ENCODE data around the gene WARS2. TPM values are rescaled to one million over a fixed set of nuclear protein-coding genes. Genes with fewer than 3 reads are reported as not detected.

The WARS2 gene
- total RNA-seq, 1 donor: 23.9 TPM

- Histone ChIP-seq H3K4me2 (ENCODE audit: insufficient read depth, low read length) (peak overlapping the region; percentile 31), H3K4me1 (ENCODE audit: insufficient read depth, low read length) (peaks cover 30% of the 10 kb centered on the region), H3K36me3 (ENCODE audit: insufficient read depth, low read length) (no peaks in the 10 kb centered on the region), H3K27me3 (ENCODE audit: insufficient read depth, low read length) (no peaks in the 10 kb centered on the region), H2AFZ (ENCODE audit: low read length) (no peak overlapping the region), H3K9me3 (ENCODE audit: low read depth, low read length) (no peaks in the 10 kb centered on the region), H3K79me2 (ENCODE audit: insufficient read depth, low read length) (no peaks in the 10 kb centered on the region), H4K20me1 (ENCODE audit: insufficient read depth, low read length) (no peaks in the 10 kb centered on the region), H3K4me3 (ENCODE audit: insufficient read depth, low read length) (no peak overlapping the region), H3K27ac (ENCODE audit: low read depth, low read length) (no peak overlapping the region)
- DNase-seq (ENCODE audit: insufficient read length, low spot score, missing footprints): no peak
- no peak for TF ChIP-seq CTCF (IDR thresholded peaks at IDR 0.05; ENCODE audit: extremely low read depth, low read depth, low read length)
These were observed 55.7 kb downstream of the WARS2 start for GRCh38 chr1:119084798-119085197.

DNA sequence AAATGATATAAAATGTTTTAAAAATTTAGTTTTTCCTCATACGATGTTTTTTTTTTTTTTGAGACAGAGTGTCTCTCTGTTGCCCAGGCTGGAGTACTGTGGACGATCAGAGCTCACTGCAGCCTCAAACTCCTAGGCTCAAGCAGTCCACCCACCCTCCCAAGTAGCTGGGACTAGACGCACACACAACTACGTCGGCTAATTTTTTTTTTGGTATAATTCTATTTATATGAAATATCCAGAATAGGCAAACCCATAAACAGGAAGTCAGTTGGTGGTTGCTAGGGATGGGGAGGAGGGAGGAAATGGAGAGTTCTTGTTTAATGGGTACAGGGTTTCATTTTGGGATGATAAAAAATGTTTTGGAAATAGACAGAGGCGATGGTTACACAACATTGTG, 56.5 kb downstream of the WARS2 start:
- no peaks in the 10 kb centered on the region for H3K79me2 ChIP-seq (ENCODE audit: insufficient read depth, low read length)
- no peak overlapping the region for H2AFZ ChIP-seq (ENCODE audit: low read length)
- H3K27ac ChIP-seq (ENCODE audit: low read depth, low read length): no peak overlapping the region
- no peaks in the 10 kb centered on the region for H3K36me3 ChIP-seq (ENCODE audit: insufficient read depth, low read length)
- H3K4me1 ChIP-seq (ENCODE audit: insufficient read depth, low read length): peaks cover 31% of the 10 kb centered on the region
- no peaks in the 10 kb centered on the region for H3K27me3 ChIP-seq (ENCODE audit: insufficient read depth, low read length)
- no peak overlapping the region for H3K4me3 ChIP-seq (ENCODE audit: insufficient read depth, low read length)
- H3K9me3 ChIP-seq (ENCODE audit: low read depth, low read length): no peaks in the 10 kb centered on the region
- no peaks in the 10 kb centered on the region for H4K20me1 ChIP-seq (ENCODE audit: insufficient read depth, low read length)
- H3K4me2 ChIP-seq (ENCODE audit: insufficient read depth, low read length): peak overlapping the region; percentile 31
- TF ChIP-seq CTCF (IDR thresholded peaks at IDR 0.05; ENCODE audit: extremely low read depth, low read depth, low read length): no peak
- no peak for DNase-seq (ENCODE audit: insufficient read length, low spot score, missing footprints)

- no peaks in the 10 kb centered on the region for H4K20me1 ChIP-seq (ENCODE audit: insufficient read depth, low read length)
- H3K27me3 ChIP-seq (ENCODE audit: insufficient read depth, low read length): no peaks in the 10 kb centered on the region
- no peaks in the 10 kb centered on the region for H3K36me3 ChIP-seq (ENCODE audit: insufficient read depth, low read length)
- H2AFZ ChIP-seq (ENCODE audit: low read length): no peak overlapping the region
- peaks cover 29% of the 10 kb centered on the region for H3K4me1 ChIP-seq (ENCODE audit: insufficient read depth, low read length)
- H3K27ac ChIP-seq (ENCODE audit: low read depth, low read length): no peak overlapping the region
- no peak for DNase-seq (ENCODE audit: insufficient read length, low spot score, missing footprints)
- H3K79me2 ChIP-seq (ENCODE audit: insufficient read depth, low read length): no peaks in the 10 kb centered on the region
- TF ChIP-seq CTCF (IDR thresholded peaks at IDR 0.05; ENCODE audit: extremely low read depth, low read depth, low read length): no peak
- H3K9me3 ChIP-seq (ENCODE audit: low read depth, low read length): no peaks in the 10 kb centered on the region
- no peak overlapping the region for H3K4me2 ChIP-seq (ENCODE audit: insufficient read depth, low read length)
- no peak overlapping the region for H3K4me3 ChIP-seq (ENCODE audit: insufficient read depth, low read length)
These were observed 57.0 kb downstream of the WARS2 start for GRCh38 chr1:119083479-119083878.

- Histone ChIP-seq H2AFZ (ENCODE audit: low read length) (no peak overlapping the region), H3K79me2 (ENCODE audit: insufficient read depth, low read length) (no peaks in the 10 kb centered on the region), H4K20me1 (ENCODE audit: insufficient read depth, low read length) (no peaks in the 10 kb centered on the region), H3K27ac (ENCODE audit: low read depth, low read length) (no peak overlapping the region), H3K4me3 (ENCODE audit: insufficient read depth, low read length) (no peak overlapping the region), H3K4me2 (ENCODE audit: insufficient read depth, low read length) (no peak overlapping the region), H3K4me1 (ENCODE audit: insufficient read depth, low read length) (peaks cover 20% of the 10 kb centered on the region), H3K27me3 (ENCODE audit: insufficient read depth, low read length) (no peaks in the 10 kb centered on the region), H3K9me3 (ENCODE audit: low read depth, low read length) (no peaks in the 10 kb centered on the region), H3K36me3 (ENCODE audit: insufficient read depth, low read length) (no peaks in the 10 kb centered on the region)
- DNase-seq (ENCODE audit: insufficient read length, low spot score, missing footprints): no peak
- no peak for TF ChIP-seq CTCF (IDR thresholded peaks at IDR 0.05; ENCODE audit: extremely low read depth, low read depth, low read length)
These were observed 58.8 kb downstream of the WARS2 start for GRCh38 chr1:119081700-119082099.

Measured in osteoblast (primary cell).